Activated T-helper 1 cell treated with Interleukin-2 at 50 U/mL for 16 hours (primary cell): ENCODE measurements around the gene CRYZL1.

Source experiments
- DNase-seq: peaks from one replicate; pipeline ENCODE4 v3.0.0-alpha.2; 2020; ENCODE audit warnings: low read depth

The CRYZL1 gene

GRCh38 chr21:33540711-33541104, 100.8 kb downstream of the CRYZL1 start:
- no peak for DNase-seq

- no peak for DNase-seq
Measured at GRCh38 chr21:33539616-33540015, 101.9 kb downstream of the CRYZL1 start.
